ENCODE results near the gene GAS2L1.

Gene GAS2L1

GRCh38 chr22:29309332-29310064, 3.0 kb downstream of the GAS2L1 start:
- no peak for DNase-seq (ENCODE audit: low read depth in 3 of 3)

DNA sequence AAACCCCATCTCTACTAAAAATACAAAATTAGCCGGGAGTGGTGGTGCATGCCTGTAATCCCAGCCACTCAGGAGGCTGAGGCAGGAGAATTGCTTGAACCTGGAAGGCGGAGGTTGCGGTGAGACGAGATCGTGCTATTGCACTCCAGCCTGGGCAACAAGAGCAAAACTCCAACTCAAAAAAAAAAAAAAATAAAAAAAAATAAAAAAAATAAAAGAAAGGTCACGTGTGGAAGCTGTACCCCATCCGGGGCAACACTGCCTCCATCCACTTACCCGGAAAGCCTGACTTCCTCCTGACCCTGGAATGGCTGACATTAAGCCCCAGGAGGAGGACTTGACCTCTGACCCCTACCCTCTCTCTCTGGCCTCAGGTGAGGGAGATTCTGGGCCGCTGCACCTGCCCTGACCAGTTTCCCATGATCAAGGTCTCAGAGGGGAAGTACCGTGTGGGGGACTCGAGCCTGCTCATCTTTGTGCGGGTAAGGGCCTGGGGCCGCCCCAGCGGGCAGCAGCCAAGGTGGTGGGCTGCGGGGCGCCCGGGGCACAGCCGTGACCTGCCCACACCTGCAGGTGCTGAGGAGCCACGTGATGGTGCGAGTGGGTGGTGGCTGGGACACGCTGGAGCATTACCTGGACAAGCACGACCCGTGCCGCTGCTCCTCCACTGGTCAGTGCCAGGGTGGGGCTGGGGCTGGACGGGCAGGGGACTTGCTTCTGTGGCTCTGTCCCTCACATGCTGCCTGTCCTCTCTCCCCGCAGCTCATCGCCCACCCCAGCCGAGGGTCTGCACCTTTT, 3.8 kb downstream of the GAS2L1 start:
- no peak for DNase-seq (ENCODE audit: low read depth in 3 of 3)

- DNase-seq (ENCODE audit: low read depth in 3 of 3), result peak in 2 of 3 experiments; percentile 46 to 48
Observed at GRCh38 chr22:29310863-29311339, 4.5 kb downstream of the GAS2L1 start.

GRCh38 chr22:29311464-29312217, 5.2 kb downstream of the GAS2L1 start:
- DNase-seq (ENCODE audit: low read depth in 3 of 3), result no peak

DNA sequence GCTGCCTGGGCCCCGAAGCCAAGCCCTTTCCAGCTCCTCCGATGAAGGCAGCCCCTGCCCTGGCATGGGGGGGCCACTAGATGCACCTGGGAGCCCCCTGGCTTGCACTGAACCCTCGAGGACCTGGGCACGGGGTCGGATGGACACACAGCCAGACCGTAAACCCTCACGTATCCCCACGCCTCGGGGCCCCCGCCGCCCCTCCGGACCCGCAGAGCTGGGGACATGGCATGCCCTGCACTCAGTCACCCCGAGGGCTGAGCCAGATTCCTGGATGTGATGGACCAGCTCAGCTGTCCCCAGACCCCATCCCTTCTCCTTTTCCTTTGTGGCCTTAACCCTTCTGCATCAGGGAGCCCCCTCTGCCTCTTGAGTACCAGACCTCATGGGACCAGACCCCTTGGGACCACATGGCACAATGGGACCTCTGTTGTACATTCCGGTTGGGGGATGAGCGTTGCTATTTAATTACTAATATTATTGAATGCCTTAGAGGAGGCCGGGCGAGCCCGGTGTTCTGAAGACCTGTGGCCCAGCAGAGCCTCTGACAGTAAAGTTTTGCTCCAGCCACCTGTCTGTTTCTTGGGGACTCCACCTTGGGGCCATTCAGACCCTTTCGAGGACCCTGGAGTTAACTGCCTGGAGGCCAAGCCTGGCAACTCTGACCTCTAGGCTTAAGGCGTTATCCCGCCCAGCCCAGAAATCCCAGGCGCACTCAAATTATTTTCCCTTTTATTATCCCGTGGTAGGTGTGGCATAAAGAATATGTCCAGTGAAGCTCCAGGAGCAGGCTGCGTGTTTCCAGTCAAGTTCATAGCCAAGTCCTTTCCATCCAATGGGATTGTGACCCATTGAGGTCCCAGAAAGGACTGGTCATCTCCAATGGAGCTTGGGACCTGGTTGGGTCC, 6.0 kb downstream of the GAS2L1 start:
- no peak for DNase-seq (ENCODE audit: low read depth in 3 of 3)

DNA sequence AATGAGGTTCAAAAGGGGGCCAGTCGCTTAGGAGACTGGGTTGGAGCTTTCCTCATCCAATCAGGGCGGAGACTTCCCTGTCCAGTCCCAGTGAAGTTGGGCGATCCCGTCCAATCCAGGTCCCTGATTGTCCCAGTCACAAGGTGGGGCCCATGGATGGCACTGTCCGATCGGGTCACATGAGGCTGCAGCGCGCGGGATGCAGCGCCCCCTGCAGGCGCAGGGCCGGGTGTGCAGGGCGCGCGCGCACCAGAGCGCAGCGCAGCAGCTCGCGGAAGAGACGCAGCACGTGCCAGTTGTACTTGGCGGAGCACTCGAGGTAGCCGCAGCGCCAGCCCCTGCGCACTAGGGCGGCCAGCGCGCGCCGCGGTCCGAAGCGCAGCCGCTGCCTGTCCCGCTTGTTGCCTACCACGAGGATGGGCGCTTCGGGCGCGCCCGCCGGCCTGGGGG, 6.7 kb downstream of the GAS2L1 start:
- no peak for DNase-seq (ENCODE audit: low read depth in 3 of 3)

- no peak for DNase-seq (ENCODE audit: low read depth in 3 of 3)
Observed at GRCh38 chr22:29313576-29314466, 7.4 kb downstream of the GAS2L1 start.

DNA sequence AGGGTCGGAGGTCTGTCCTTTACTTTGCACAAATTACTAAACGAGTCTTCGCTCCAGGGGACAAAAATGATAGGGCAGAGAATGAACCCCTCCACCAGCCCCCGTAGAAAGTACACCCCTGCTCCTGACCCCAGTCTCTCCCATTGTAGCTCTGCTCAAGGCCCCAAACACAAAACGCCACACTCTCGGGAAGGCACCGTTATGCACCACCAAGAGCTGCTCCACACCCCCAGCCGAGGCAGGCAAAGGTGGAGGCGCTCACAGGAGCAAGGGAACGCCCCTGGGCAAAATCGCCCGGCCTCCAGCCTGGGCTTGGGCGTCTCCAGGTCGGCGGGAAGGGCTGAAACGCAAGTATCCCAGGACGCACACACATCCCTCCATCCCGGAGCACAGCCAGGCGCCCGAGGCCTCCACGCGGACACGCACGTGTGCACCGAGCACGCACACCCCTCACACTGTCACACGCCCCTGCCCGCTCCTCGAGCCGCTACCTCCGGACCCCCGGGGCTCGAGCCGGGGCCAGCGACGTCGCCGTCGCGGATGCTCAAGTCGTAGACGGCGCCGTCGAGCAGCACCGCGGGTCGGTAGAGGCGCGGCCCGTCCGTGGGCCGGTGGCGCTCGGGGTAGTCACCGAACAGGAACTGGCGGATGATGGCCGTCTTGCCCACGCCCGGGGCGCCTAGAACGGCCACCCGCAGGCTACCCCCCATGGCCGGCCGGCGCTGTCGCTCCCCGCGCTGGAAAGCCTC, 8.3 kb downstream of the GAS2L1 start:
- no peak for DNase-seq (ENCODE audit: low read depth in 3 of 3)

DNA sequence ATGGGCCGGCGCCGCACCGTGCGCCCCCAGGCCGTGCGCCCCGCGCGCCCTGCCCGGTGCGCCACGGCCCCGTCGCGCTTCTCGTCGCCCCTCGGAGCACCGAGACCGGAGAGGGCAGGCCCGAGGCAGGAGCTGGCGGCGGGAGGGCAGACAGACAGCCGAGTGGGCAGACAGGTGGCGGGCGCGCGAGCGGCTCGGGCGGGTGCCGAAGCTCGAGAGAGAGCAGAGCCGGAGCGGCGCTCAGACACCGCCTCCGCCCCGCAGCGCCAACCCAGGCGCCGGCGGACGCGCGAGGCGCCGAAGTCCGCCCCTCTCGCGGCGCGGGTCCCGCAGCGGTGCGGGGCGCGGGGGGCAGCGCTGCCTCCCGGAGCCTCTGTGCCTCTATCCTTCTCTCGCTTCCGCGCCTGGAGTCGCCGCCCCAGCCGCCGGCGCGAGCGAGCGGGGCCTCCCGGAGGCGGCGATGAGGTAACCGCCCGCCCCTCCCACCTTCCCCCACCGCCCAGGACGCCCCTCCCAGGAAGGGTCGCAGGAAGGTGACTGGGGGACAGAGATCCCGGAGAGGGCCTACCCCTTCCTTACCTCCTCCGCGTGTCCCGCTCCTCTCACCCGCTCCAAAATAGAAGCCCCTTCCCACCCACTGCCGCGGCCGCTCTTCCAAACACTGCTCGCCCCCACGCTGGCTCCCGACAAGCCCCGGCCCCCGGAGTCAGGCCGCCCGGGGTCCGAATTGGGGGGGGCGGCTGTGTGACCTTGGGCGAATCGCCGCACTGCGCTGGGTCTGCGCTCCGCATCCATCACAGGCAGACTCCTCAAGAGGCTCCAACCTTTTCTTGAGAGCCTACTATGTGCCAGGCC, 9.1 kb downstream of the GAS2L1 start, which contains the start of gene RASL10A:
Gene RASL10A, minus strand, starts transcription at position 412 of the 855 bp plus-strand sequence. CDS start 451 bp downstream, outside the sequence.
- DNase-seq (ENCODE audit: low read depth in 3 of 3), result no peak

DNA sequence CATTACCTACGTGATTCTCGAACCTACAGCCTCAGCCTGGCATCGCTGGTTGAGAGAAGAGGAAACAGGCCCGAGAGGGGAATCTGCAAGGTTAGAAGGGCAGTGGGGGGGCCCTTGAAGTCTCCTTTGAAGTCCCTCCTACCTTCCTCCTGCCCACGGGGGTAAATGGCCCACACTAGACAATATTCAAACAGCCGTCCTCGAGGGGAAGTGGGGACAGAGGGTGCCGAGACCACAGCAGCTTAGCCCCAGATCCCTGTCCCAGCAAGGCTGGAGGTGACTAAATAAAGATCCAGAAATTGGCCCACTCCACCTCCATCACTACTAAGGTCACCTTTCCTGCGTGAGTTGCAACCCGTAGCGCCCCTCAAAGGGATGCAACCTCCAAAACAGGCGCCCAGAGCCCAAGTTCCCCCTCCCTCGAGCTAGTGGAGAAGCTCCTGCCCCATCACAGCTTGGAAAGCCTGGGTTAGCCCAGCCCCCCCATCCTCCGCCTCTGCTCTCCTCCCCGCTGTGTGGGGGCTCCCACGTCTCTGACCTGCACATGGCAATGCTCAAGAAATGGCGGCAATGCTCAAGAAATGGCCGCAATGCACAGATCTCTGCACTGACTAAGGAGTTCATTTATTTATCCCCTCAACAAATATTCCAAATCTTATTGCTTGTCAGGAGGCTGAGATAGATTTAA, 9.8 kb downstream of the GAS2L1 start:
- DNase-seq (ENCODE audit: low read depth in 3 of 3), result no peak

GRCh38 chr22:29317827-29318454, 11.5 kb downstream of the GAS2L1 start:
- no peak for DNase-seq (ENCODE audit: low read depth in 3 of 3)

GRCh38 chr22:29319072-29319471, 12.6 kb downstream of the GAS2L1 start:
- no peak for DNase-seq (ENCODE audit: low read depth in 3 of 3)

GRCh38 chr22:29320546-29320945, 14.1 kb downstream of the GAS2L1 start:
- DNase-seq (ENCODE audit: low read depth in 3 of 3), result no peak

DNA sequence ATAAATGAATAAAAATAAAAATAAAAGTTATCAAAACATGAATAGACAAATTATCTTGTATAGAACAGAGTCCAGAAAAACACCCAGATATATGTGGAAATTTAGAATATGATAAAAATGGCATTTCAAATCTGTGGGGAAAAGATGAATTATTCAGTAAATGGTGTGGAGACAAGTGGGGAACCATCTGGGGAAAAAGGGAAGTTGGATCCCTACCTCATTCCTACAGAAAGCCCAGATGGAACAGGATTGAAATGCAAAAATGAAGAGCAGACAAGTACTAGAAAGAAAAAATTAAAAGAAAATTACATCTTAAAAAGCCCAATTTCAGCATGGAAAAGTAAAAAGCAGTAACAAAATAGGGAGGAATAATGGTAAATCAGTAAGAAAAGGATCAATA, 17.2 kb downstream of the GAS2L1 start:
- DNase-seq (ENCODE audit: low read depth in 3 of 3), result no peak

DNA sequence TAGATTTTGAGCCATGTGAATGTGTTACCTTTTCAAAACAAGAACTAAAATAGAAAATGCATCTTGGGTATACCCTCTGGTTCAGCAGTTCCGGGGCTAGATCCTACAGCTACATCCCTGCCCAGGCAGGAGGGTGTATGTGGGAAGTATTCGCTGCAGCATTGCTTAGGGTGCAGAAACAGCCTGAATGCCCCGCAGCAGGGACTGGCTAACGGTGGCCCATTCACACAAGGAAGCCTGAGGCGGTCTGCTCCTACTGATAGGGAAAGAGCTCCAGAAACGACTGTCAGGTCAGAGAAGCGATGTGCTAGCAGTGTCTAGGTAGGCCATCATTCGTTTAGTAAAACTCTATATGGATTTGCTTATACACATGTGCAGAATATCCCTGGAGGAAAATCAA, 18.9 kb downstream of the GAS2L1 start:
- DNase-seq (ENCODE audit: low read depth in 3 of 3), result no peak

DNA sequence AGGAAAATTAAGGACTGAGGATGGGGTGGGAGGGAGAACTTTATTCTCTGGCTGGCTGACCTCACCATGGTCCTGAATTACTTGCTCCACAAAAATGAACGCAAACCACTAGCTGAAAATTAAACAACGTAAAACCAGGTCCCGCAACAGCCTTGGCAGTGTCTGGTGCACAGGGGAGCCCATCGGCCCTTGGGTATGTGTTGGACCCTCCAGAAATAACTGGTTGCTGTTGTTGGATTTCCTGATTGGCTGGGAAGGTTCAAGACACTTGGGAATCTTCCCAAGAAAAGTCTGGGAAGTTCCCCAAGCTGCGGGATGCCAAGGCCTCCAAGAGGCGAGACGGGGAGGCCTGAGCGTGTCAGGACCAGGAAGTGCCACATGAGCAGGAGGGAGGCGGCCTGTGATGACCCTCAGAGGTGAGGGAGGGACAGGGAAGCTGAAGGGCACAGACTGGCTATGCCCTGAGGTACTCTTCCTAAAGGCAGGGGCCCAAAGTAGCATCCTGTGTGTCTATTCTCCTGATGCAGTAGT, 19.4 kb downstream of the GAS2L1 start:
- no peak for DNase-seq (ENCODE audit: low read depth in 3 of 3)

DNA sequence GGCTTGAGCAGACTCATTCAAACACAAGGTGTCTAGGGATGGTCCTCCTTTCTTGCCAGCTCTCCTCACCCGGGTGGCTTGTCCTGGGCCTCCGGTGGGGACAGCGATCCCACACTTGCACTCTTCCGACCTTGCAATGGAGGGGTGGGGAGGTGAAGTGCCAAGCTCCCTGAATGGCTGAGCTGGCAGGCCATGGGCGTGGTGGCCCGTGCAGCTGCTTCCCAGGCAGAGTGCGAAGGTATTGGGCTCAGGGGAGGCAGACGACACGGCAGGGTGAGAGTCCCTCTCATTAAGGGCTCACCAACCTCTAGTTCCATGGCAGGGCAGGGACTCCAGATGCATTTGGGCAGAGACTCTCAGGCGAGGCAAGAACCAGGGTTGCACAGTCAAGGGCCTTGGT, 20.0 kb downstream of the GAS2L1 start:
- no peak for DNase-seq (ENCODE audit: low read depth in 3 of 3)

Data from stimulated activated CD4-positive, alpha-beta T cell treated with anti-CD3 and anti-CD28 coated beads, TNF-alpha, amount 100 ng/mL, for 4 hours (primary cell).